ENCODE measurements around the gene FCHSD2.
"Not testable (repeated sequence)": the region's sequence is repeated elsewhere in the genome, so short reads cannot be mapped to it uniquely, and the experiment has no call there.

DNA sequence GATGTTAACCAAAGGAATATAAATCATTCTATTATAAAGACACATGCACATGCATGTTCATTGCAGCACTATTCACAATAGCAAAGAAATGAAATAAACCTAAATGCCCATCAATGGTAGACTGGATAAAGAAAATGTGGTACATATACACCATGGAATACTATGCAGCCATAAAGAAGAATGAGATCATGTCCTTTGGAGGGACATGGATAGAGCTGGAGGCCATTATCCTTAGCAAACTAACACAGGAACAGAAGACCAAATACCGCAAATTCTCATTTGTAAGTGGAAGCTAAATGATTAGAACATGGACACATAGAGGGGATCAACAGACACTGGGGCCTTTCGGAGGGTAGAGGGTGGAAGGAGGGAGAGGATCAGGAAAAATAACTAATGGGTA is 283.9 kb downstream of the FCHSD2 start:
- TF ChIP-seq, protein P1, sequence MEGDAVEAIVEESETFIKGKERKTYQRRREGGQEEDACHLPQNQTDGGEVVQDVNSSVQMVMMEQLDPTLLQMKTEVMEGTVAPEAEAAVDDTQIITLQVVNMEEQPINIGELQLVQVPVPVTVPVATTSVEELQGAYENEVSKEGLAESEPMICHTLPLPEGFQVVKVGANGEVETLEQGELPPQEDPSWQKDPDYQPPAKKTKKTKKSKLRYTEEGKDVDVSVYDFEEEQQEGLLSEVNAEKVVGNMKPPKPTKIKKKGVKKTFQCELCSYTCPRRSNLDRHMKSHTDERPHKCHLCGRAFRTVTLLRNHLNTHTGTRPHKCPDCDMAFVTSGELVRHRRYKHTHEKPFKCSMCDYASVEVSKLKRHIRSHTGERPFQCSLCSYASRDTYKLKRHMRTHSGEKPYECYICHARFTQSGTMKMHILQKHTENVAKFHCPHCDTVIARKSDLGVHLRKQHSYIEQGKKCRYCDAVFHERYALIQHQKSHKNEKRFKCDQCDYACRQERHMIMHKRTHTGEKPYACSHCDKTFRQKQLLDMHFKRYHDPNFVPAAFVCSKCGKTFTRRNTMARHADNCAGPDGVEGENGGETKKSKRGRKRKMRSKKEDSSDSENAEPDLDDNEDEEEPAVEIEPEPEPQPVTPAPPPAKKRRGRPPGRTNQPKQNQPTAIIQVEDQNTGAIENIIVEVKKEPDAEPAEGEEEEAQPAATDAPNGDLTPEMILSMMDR (IDR thresholded peaks at IDR 0.05; ENCODE audit: borderline replicate concordance, extremely low read depth, low read length, poor library complexity, severe bottlenecking) = not testable (repeated sequence)
- TF ChIP-seq EZH2 (IDR thresholded peaks at IDR 0.05; ENCODE audit: borderline replicate concordance, low read depth, low read length, severe bottlenecking) = not testable (repeated sequence)

Measured in DND-41 (cell line).